GDM1 (cell line): Measurements from ENCODE around the gene NEURL1.
"Not testable (repeated sequence)": the region's sequence is repeated elsewhere in the genome, so short reads cannot be mapped to it uniquely, and the experiment has no call there.

Experiments
- DNase-seq: peaks from one replicate; lab custom pipeline; 2025; lab: John Stamatoyannopoulos, UW

The NEURL1 gene

GRCh38 chr10:103627111-103627892, 133.8 kb downstream of the NEURL1 start:
- no peak for DNase-seq

DNA sequence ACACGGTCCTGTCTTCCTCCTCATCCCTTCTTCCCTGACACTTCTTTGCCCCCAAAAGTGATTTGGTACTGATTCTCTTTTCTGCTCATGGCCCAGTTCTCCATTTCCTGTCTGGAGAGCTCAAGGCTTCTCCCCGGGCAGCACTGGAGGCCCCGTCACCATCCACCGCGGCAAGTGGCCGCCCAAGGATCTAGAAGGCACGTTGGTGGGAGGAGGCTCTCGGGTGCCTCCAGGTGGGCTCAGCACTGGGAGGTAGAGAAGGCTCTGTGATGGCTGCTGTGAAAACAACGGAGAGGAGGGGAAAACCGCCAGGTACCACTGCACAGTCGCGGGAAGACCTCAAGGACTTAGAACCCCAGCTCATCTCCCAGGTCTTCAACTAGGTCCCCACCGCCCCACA, 134.4 kb downstream of the NEURL1 start:
- no peak for DNase-seq

GRCh38 chr10:103629581-103629980, 136.1 kb downstream of the NEURL1 start:
- no peak for DNase-seq

DNA sequence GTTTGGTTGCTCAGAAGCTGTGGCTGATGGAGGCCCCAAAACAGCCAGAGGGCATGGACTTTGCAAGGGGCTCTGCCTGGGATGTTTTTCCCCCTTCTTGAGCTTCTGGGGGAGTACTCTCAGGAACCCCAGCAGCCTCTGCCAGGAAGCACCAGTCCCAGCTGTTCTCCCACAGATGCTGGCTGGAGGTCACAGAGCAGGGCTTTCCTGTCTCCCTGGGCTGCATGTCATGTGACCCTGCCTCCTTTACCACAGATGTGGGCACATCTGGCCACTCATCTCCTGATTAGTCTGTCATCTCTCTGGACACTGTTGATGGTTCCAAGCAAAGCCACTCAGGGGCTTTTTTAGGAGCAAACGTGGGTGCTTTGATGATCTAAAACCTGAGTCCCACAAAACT, 136.7 kb downstream of the NEURL1 start:
- no peak for DNase-seq

DNA sequence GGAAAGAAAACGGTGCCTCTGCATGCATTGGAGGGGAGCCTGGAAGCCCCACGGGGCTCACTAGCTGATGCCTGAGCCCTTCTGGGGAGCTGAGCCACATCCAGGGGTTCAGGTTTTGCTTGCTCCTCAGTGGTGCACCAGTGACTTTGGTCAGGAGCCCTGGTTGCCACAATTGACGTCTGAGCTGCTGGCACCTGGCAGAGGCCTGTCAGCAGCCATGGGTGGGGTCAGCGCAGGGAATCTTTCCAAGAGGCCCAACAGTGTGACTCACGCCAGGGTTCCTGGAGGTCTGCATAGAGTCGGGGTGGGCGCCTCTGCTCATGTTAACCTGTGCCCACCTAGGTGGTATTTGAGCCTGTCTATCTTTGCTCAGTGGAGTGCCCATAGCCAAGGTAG, 138.7 kb downstream of the NEURL1 start:
- no peak for DNase-seq

- DNase-seq = not testable (repeated sequence)
Observed at GRCh38 chr10:103632871-103633270, 139.4 kb downstream of the NEURL1 start.

GRCh38 chr10:103633846-103634245, 140.3 kb downstream of the NEURL1 start:
- no peak for DNase-seq

DNA sequence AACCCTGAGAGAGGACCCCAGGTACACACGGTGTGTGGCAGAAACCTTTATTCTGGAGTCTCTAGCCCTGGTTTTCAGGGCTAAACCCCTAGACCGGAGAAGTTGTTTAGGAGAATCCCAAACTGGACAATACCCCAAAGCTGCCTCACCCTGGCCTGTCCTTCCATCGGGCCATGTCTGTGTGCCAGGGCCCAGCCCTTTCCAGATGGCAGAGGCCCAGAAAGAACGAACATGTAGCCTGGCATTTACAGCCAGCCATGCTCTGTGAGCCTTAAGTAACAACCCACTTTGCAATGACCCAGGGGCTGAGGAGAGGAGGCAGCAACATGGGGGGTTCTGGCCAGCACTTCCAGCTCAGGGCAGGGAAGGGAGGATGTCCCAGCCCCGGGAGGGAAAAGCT, 142.1 kb downstream of the NEURL1 start:
- DNase-seq = no peak

GRCh38 chr10:103636492-103636891, 143.0 kb downstream of the NEURL1 start:
- no peak for DNase-seq

- no peak for DNase-seq
Observed at GRCh38 chr10:103637011-103637410, 143.5 kb downstream of the NEURL1 start.

DNA sequence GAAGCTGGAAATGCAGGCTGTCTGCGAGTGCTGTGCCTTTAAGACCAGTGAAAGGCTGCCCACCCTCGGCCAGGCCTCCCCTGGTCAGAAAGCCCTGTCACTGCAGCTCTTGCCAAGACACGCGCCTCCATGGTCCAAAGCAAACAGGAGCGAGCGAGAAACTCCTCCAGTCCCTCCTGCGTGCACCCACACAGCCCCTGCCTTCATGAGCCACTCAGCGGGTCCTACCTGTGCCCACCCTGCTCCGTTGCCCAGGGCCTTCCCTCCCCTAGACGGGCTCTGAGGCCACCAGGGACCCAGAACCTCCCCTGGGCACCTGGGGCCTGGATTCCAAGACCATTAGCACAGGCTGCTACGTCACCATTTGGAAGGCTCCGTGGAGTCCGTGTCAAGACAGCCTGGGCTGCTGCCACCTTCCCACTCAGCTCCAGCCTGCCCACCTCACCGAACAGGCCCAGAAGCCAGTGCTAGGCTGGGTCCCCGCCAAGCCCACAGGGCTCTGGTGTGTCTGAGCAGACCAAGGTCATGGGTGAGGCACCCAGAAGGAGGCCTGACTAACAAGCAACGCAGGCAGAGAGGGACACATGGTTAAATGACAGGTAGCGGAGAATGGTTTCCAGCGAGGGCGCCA, 144.5 kb downstream of the NEURL1 start:
- DNase-seq = no peak

DNA sequence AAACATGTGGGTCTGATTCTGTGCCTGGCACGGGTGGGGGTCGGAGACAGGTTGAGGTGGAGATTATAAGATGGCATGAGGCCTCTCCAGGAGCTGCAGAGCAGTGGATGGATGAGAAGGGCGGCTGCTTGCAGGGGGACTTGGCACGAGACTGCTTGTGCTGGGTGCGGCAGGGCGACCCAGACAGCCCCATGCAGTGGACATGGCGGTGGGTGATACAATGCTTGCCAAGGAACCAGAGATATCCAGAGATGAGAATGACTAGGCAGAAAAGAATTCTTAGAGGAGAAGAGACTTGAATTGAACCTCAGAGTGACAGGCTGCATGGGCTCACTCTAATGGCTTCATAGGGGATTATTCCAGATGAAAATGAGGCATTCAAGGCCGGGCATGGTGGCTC, 145.4 kb downstream of the NEURL1 start:
- DNase-seq = no peak

DNA sequence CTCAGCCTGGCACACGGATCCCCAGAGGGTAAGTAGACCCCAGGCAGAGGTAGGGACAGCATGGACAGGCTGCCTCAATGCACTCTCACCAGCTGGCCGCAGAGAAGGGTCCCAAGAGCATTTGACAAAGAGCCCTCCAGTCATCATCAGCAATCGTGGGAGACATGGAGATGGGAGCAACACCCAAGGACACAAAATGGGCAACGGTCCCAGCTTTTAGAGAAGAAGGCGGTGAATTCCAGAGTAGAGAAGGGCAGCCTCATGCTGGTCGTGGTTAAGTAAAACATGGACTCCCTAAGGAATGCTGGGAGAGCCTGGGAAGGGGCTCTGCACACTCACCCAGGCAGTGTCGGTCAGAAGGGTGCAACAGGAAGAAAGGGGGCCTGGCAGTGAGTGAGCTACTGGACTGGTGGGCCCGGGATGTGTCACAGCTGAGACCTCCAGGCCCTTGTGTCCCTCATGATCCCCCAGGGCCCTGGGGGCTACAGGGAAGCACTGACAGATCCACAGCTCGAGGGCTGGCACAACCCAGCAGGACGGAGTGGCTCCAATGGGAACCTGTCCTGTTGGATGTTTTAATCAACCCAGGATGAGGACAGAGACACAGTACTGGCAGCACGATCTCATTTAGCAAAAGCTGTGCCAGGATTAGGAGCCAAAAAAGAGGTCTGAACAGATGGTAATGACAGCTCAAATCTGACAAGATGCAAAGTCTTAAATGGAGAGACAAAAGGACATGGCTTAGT, 147.1 kb downstream of the NEURL1 start:
- no peak for DNase-seq

- no peak for DNase-seq
Observed at GRCh38 chr10:103641326-103641725, 147.8 kb downstream of the NEURL1 start.
